ENCODE results near the gene HLCS.

HLCS gene

GRCh38 chr21:36786186-36786585 is 180.3 kb downstream of the HLCS start:
- ChIA-PET POLR2A (no interaction called here), CTCF (interaction anchor here (1.4 kb wide), 1 partner anchor 9 kb away, joined by 3 read pairs; no protein-coding TSS in a partner anchor)

GRCh38 chr21:36785615-36786014 is 180.9 kb downstream of the HLCS start:
- CTCF ChIA-PET, result interaction anchor here (1.4 kb wide), 1 partner anchor 10 kb away, joined by 3 read pairs; no protein-coding TSS in a partner anchor
- H3K4me3 ChIP-seq (ENCODE audit: low read depth, low read length), result no peak overlapping the region
- DNase-seq (ENCODE audit: low read depth, low spot score), result no peak
- TF ChIP-seq CTCF (IDR thresholded peaks at IDR 0.05; ENCODE audit: insufficient read depth, low read length, missing control alignments), result no peak
- POLR2A ChIA-PET, result no interaction called here

More at GRCh38 chr21:36786186-36786585, 180.3 kb downstream of the HLCS start:
- TF ChIP-seq CTCF (IDR thresholded peaks at IDR 0.05; ENCODE audit: insufficient read depth, low read length, missing control alignments), result no peak
- H3K4me3 ChIP-seq (ENCODE audit: low read depth, low read length), result no peak overlapping the region
- no peak for DNase-seq (ENCODE audit: low read depth, low spot score)

- DNase-seq (ENCODE audit: low read depth, low spot score), result no peak
- TF ChIP-seq CTCF (IDR thresholded peaks at IDR 0.05; ENCODE audit: insufficient read depth, low read length, missing control alignments), result no peak
- CTCF ChIA-PET, result no interaction called here
- no peak overlapping the region for H3K4me3 ChIP-seq (ENCODE audit: low read depth, low read length)
- POLR2A ChIA-PET, result no interaction called here
Measured at GRCh38 chr21:36784947-36785346, 181.5 kb downstream of the HLCS start.

- H3K4me3 ChIP-seq (ENCODE audit: low read depth, low read length), result no peak overlapping the region
- ChIA-PET CTCF (interaction anchor here (1.2 kb wide), 1 partner anchor 25 kb away, joined by 3 read pairs; no protein-coding TSS in a partner anchor), POLR2A (no interaction called here)
- no peak for TF ChIP-seq CTCF (IDR thresholded peaks at IDR 0.05; ENCODE audit: insufficient read depth, low read length, missing control alignments)
- DNase-seq (ENCODE audit: low read depth, low spot score), result peak; percentile 57
Measured at GRCh38 chr21:36783612-36784374, 182.7 kb downstream of the HLCS start.

GRCh38 chr21:36780861-36781260 is 185.6 kb downstream of the HLCS start:
- ChIA-PET POLR2A (no interaction called here), CTCF (no interaction called here)
- no peak for DNase-seq (ENCODE audit: low read depth, low spot score)
- no peak for TF ChIP-seq CTCF (IDR thresholded peaks at IDR 0.05; ENCODE audit: insufficient read depth, low read length, missing control alignments)
- no peak overlapping the region for H3K4me3 ChIP-seq (ENCODE audit: low read depth, low read length)

GRCh38 chr21:36776981-36777617 is 189.4 kb downstream of the HLCS start:
- DNase-seq (ENCODE audit: low read depth, low spot score), result no peak
- no peak for TF ChIP-seq CTCF (IDR thresholded peaks at IDR 0.05; ENCODE audit: insufficient read depth, low read length, missing control alignments)
- CTCF ChIA-PET, result no interaction called here
- POLR2A ChIA-PET, result no interaction called here
- H3K4me3 ChIP-seq (ENCODE audit: low read depth, low read length), result no peak overlapping the region

Measured in AG04449 (cell line).